ELR (cell line): Measurements from ENCODE around the gene MRPL14.

Experiments used
- DNase-seq: peaks from one replicate; pipeline ENCODE4 v3.0.0-alpha.2; 2015; ENCODE audit warnings: low read depth

Gene MRPL14

GRCh38 chr6:44064948-44065272 is 62.3 kb downstream of the MRPL14 start:
- no peak for DNase-seq

- peak; percentile 98 for DNase-seq
These were observed 62.9 kb downstream of the MRPL14 start for GRCh38 chr6:44064089-44064947.

GRCh38 chr6:44063561-44064059 is 63.6 kb downstream of the MRPL14 start:
- DNase-seq: no peak
